Endodermal cell (in vitro differentiated cells): Measurements from ENCODE around the gene SH3D19. TPM values are rescaled to one million over a fixed set of nuclear protein-coding genes. Genes with fewer than 3 reads are reported as not detected.

ENCODE experiments used
- DNase-seq: peaks from one replicate; pipeline ENCODE4 v3.0.0-alpha.2; 2017
- H3K27ac ChIP-seq: 2 replicates; pipeline ENCODE4 v1.5.1; 2013; ENCODE audit warnings: mild to moderate bottlenecking, low read depth, low read length, moderate library complexity
- H3K27me3 ChIP-seq: 2 replicates; pipeline ENCODE4 v1.6.1; 2013; ENCODE audit warnings: mild to moderate bottlenecking, low read length, moderate library complexity; ENCODE audit not compliant: insufficient read depth, control insufficient read depth, poor library complexity, severe bottlenecking
- H3K36me3 ChIP-seq: 2 replicates; pipeline ENCODE4 v1.7.0; 2013; ENCODE audit warnings: mild to moderate bottlenecking, low read length, moderate library complexity; ENCODE audit not compliant: control insufficient read depth, insufficient read depth
- H3K4me1 ChIP-seq: one replicate; pipeline ENCODE4 v1.7.0; 2013; ENCODE audit warnings: low read length; ENCODE audit not compliant: control insufficient read depth, insufficient read depth
- H3K4me3 ChIP-seq: 2 replicates; pipeline ENCODE4 v1.5.1; 2013; ENCODE audit warnings: mild to moderate bottlenecking, low read length, moderate library complexity
- H3K9ac ChIP-seq: 2 replicates; pipeline ENCODE4 v1.6.1; 2013; ENCODE audit warnings: mild to moderate bottlenecking, low read length, moderate library complexity; ENCODE audit not compliant: poor library complexity, severe bottlenecking; ENCODE audit errors: extremely low read depth
- H3K9me3 ChIP-seq: 2 replicates; pipeline ENCODE4 v1.6.1; 2013; ENCODE audit warnings: mild to moderate bottlenecking, low read length, moderate library complexity; ENCODE audit not compliant: control insufficient read depth
- H3K27ac Mint-ChIP-seq: 2 replicates; pipeline ENCODE4 v1.8.0; 2020; ENCODE audit warnings: mixed read lengths
- H3K27me3 Mint-ChIP-seq: 2 replicates; pipeline ENCODE4 v1.8.0; 2021; ENCODE audit warnings: mild to moderate bottlenecking, mixed read lengths; ENCODE audit not compliant: insufficient read depth
- H3K36me3 Mint-ChIP-seq: 2 replicates; pipeline ENCODE4 v1.8.0; 2020; ENCODE audit warnings: low read depth, mixed read lengths
- H3K4me1 Mint-ChIP-seq: 2 replicates; pipeline ENCODE4 v1.8.0; 2020; ENCODE audit warnings: mixed read lengths
- H3K4me3 Mint-ChIP-seq: 2 replicates; pipeline ENCODE4 v1.8.0; 2020; ENCODE audit warnings: mild to moderate bottlenecking, moderate library complexity, mixed read lengths
- H3K9me3 Mint-ChIP-seq: 2 replicates; pipeline ENCODE4 v1.8.0; 2020; ENCODE audit warnings: mild to moderate bottlenecking, mixed read lengths
- WGBS, 2 experiments: methylation state at CpG; one replicate each; pipeline versions ENCODE4 v1.1.5 to v1.1.7; 2013; ENCODE audit warnings: missing lambda C conversion rate in 2 of 2, mixed read lengths in 1 of 2; ENCODE audit not compliant: insufficient coverage in 1 of 2, insufficient read length in 1 of 2; 5-methylcytosine and 5-hydroxymethylcytosine counted together
- total RNA-seq, 2 donors: library from RNA; stranded (reverse); fragmentation: NEBNext Ultra II Directional in 1 of 2; extraction: Animal tissue kit (Norgen Biotek cat#: 25700) in 1 of 2; gene quantifications; 2 replicates in 1 of 2; 3 replicates in 1 of 2; pipeline ENCODE4 v1.2.1, GENCODE V29; 2021
- TF ChIP-seq, protein P1 (sequence below): fragments of 200-600 bp; sonication (generic); conservative IDR thresholded peaks from 2 replicates; pipeline ENCODE4 v1.5.0; 2021; ENCODE audit warnings: antibody characterized with exemption, mild to moderate bottlenecking

SH3D19 gene
- total RNA-seq, 2 donors from 2014 or later = 48.8 to 55.6 TPM

DNA sequence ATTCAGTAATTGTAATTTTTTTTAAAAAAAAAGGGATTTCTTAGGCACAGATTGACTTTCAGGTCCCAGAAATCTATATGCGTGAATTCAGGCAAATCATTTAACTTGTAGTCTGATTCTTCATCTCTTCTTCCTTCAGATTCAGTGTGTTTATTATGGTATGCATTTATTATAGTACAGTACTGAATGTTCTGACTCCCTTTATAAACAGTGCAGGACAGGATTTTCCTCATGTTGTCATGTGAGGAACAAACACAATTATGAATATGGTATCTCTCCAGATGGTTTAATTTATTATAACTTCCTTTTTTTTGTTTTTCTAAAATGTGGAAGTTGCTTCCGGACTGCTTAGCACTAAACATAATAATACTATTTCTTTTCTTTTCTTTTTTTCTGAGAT is 171.8 kb downstream of the SH3D19 start:
- no peak overlapping the region for H3K27ac Mint-ChIP-seq

DNA sequence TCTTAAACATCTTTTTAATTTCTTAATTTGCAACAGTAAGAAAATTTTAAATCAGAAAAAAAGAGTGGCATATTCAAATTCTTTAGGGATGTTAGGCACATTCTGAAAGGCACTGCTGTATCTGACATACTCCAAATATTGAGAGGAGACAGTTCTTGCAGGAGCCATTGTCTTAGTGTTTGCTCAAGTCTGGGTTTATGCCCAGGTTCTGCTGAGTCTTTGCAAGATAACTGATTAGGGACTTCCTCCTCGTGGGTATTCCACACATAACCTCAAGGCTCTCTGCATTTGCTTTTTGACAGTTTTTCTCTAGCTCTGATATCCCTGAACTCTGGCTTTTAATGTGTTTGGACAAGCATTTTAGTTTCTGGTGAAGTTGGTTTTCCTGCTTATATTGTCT is 173.4 kb downstream of the SH3D19 start:
- H3K4me1 ChIP-seq = no peaks in the 10 kb centered on the region
- Mint-ChIP-seq H3K4me1 (peaks cover 4% of the 10 kb centered on the region), H3K27ac (no peak overlapping the region), H3K27me3 (no peaks in the 10 kb centered on the region), H3K9me3 (no peaks in the 10 kb centered on the region), H3K4me3 (no peak overlapping the region), H3K36me3 (peaks cover 47% of the 10 kb centered on the region)
- no peak for DNase-seq
- H3K27ac ChIP-seq = no peak overlapping the region
- 54% methylated on average over 1 of the region's 1 CpG; no CpG with 5 or more reads in 1 of the 2 experiments for WGBS, 2 experiments
- H3K4me3 ChIP-seq = no peak overlapping the region
- no peaks in the 10 kb centered on the region for H3K27me3 ChIP-seq
- H3K9ac ChIP-seq = no peak overlapping the region
- peaks cover 23% of the 10 kb centered on the region for H3K36me3 ChIP-seq
- H3K9me3 ChIP-seq = no peaks in the 10 kb centered on the region
- TF ChIP-seq, protein P1, sequence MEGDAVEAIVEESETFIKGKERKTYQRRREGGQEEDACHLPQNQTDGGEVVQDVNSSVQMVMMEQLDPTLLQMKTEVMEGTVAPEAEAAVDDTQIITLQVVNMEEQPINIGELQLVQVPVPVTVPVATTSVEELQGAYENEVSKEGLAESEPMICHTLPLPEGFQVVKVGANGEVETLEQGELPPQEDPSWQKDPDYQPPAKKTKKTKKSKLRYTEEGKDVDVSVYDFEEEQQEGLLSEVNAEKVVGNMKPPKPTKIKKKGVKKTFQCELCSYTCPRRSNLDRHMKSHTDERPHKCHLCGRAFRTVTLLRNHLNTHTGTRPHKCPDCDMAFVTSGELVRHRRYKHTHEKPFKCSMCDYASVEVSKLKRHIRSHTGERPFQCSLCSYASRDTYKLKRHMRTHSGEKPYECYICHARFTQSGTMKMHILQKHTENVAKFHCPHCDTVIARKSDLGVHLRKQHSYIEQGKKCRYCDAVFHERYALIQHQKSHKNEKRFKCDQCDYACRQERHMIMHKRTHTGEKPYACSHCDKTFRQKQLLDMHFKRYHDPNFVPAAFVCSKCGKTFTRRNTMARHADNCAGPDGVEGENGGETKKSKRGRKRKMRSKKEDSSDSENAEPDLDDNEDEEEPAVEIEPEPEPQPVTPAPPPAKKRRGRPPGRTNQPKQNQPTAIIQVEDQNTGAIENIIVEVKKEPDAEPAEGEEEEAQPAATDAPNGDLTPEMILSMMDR = no peak

More for the DNA sequence above, 171.8 kb downstream of the SH3D19 start:
- WGBS, 2 experiments = 95% methylated on average over 2 of the region's 2 CpGs; no CpG with 5 or more reads in 1 of the 2 experiments
- Histone ChIP-seq H3K27me3 (no peaks in the 10 kb centered on the region), H3K4me1 (no peaks in the 10 kb centered on the region), H3K4me3 (no peak overlapping the region), H3K9ac (no peak overlapping the region), H3K9me3 (peaks cover 6% of the 10 kb centered on the region), H3K27ac (no peak overlapping the region), H3K36me3 (peaks cover 16% of the 10 kb centered on the region)
- TF ChIP-seq, protein P1 = no peak
- Mint-ChIP-seq H3K4me1 (peaks cover 4% of the 10 kb centered on the region), H3K36me3 (peaks cover 46% of the 10 kb centered on the region), H3K4me3 (no peak overlapping the region), H3K9me3 (peaks cover 6% of the 10 kb centered on the region), H3K27me3 (no peaks in the 10 kb centered on the region)
- no peak for DNase-seq

DNA sequence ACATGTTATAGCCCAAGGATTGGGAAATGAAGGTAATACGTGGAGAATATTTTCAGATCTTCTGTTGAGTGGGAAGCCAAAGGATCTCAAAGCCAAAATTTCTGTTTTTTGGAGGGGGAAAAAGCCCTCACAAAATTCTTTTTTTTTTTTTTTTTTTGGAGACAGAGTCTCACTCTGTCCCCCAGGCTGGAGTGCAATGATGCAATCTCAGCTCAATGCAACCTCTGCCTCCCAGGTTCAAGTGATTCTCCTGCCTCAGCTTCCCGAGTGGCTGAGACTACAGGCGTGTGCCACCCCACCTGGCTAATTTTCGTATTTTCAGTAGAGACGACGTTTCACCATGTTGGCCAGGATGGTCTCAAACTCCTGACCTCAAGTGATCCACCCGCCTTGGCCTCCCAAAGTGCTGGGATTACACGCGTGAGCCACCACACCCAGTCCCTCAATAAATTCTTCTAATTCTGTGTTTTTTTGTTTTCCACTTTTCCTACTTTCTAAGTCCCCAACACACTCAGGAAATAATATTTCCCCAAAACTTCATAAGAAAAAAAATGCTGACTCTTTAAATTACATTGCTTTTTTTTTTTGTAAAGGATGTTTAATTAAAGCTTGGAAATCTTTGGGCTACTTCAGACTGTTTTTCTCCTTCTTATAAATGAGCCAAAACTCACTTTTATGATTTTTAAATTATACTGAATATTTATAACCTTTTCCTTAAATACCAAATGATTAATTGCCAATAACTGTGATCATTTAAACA is 174.4 kb downstream of the SH3D19 start:
- peaks cover 4% of the 10 kb centered on the region for H3K4me1 Mint-ChIP-seq

More for the DNA sequence above, 174.4 kb downstream of the SH3D19 start:
- H3K36me3 Mint-ChIP-seq = peaks cover 41% of the 10 kb centered on the region
- Histone ChIP-seq H3K9ac (no peak overlapping the region), H3K4me3 (no peak overlapping the region), H3K27ac (no peak overlapping the region), H3K27me3 (no peaks in the 10 kb centered on the region), H3K9me3 (no peaks in the 10 kb centered on the region), H3K4me1 (no peaks in the 10 kb centered on the region), H3K36me3 (peaks cover 26% of the 10 kb centered on the region)
- no peaks in the 10 kb centered on the region for H3K27me3 Mint-ChIP-seq
- WGBS, 2 experiments = 91 to 98% methylated on average over 7 to 9 of the region's 9 CpGs
- TF ChIP-seq, protein P1 = no peak
- no peak for DNase-seq
- no peaks in the 10 kb centered on the region for H3K9me3 Mint-ChIP-seq
- H3K4me3 Mint-ChIP-seq = no peak overlapping the region
- no peak overlapping the region for H3K27ac Mint-ChIP-seq
